Measurements from ENCODE around the gene TMEM181. TPM values are rescaled to one million over a fixed set of nuclear protein-coding genes. Genes with fewer than 3 reads are reported as not detected.
"Not testable (repeated sequence)": the region's sequence is repeated elsewhere in the genome, so short reads cannot be mapped to it uniquely, and the experiment has no call there.

The TMEM181 gene
- total and polyA plus RNA-seq, 2 donors (not counting 1 experiment from before 2014, with no cell fraction given): 2.8 to 9.3 TPM

DNA sequence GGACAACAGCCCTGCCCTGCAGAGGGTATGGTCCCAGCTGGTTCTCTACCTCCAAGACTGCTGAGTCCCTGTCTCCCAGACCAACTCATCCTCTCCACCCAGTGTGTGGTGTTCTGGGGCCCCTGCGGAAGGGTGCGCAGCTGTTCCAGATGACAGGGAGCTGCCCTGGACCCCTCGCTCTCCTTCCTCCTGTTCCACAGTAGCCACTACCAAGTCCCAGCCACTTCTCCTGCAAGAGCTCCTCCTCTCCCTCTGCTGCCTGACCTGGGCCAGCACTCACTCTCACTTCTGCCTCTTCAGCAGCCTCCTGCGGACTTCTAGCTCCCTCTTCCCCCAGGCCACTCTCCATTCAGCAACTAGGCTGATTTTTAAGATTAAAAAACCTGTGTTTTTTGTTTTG, 40.1 kb upstream of the TMEM181 start:
- TF ChIP-seq, protein P1, sequence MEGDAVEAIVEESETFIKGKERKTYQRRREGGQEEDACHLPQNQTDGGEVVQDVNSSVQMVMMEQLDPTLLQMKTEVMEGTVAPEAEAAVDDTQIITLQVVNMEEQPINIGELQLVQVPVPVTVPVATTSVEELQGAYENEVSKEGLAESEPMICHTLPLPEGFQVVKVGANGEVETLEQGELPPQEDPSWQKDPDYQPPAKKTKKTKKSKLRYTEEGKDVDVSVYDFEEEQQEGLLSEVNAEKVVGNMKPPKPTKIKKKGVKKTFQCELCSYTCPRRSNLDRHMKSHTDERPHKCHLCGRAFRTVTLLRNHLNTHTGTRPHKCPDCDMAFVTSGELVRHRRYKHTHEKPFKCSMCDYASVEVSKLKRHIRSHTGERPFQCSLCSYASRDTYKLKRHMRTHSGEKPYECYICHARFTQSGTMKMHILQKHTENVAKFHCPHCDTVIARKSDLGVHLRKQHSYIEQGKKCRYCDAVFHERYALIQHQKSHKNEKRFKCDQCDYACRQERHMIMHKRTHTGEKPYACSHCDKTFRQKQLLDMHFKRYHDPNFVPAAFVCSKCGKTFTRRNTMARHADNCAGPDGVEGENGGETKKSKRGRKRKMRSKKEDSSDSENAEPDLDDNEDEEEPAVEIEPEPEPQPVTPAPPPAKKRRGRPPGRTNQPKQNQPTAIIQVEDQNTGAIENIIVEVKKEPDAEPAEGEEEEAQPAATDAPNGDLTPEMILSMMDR (IDR thresholded peaks at IDR 0.05): no peak
- no peak for TF ChIP-seq EZH2 (IDR thresholded peaks at IDR 0.05; ENCODE audit: borderline replicate concordance, insufficient read depth, low read depth, low read length, poor library complexity, severe bottlenecking)

DNA sequence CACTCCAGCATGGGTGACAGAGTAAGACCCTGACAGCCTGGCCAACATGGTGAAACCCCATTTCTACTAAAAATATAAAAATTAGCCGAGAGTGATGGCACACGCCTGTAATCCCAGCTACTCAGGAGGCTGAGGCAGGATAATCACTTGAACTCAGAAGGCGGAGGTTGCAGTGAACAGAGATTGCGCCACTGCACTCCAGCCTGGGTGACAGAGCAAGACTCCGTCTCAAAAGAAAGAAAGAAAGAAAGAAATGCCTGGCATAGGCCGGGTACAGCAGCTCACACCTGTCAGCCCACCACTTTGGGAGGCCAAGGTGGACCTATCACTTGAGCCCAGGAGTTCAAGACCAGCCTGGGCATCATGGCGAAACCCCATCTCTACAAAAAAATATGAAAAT, 38.9 kb upstream of the TMEM181 start:
- Histone ChIP-seq H3K27me3 (replicated peaks in 1 of 4; ENCODE audit: control extremely low read depth in 1 of 4, control insufficient read depth in 3 of 4, insufficient read depth in 4 of 4, low read length in 3 of 4) (peaks cover 0 to 61% (median 16%) of the 10 kb centered on the region in 4 experiments), H3K4me1 (ENCODE audit: control insufficient read depth in 2 of 2, insufficient read depth in 2 of 2, low read length in 2 of 2) (peaks cover 12 to 19% of the 10 kb centered on the region in 2 donors)
- POLR2A ChIA-PET: not testable (repeated sequence)

More for the DNA sequence above, 40.1 kb upstream of the TMEM181 start:
- Histone ChIP-seq H3K9ac (ENCODE audit: low read length) (no peak overlapping the region), H3K9me3 (ENCODE audit: control extremely low read depth in 1 of 3, control insufficient read depth in 2 of 3, insufficient read depth in 1 of 3, low read length in 2 of 3) (peaks cover 0 to 10% (median 0%) of the 10 kb centered on the region in 3 donors), H3K79me2 (ENCODE audit: control insufficient read depth, insufficient read depth, low read length) (no peaks in the 10 kb centered on the region), H3K36me3 (replicated peaks in 1 of 2; ENCODE audit: control extremely low read depth in 1 of 2, control insufficient read depth in 1 of 2, extremely low read depth in 1 of 2, insufficient read depth in 2 of 2, low read length in 1 of 2) (no peaks in the 10 kb centered on the region), H3K4me1 (ENCODE audit: control insufficient read depth in 2 of 2, insufficient read depth in 2 of 2, low read length in 2 of 2) (peaks cover 12 to 19% of the 10 kb centered on the region in 2 donors), H3K4me2 (replicated peaks; ENCODE audit: low read depth, low read length, poor library complexity, severe bottlenecking) (no peak overlapping the region), H3K27me3 (replicated peaks in 1 of 4; ENCODE audit: control extremely low read depth in 1 of 4, control insufficient read depth in 3 of 4, insufficient read depth in 4 of 4, low read length in 3 of 4) (peaks cover 0 to 49% (median 14%) of the 10 kb centered on the region in 4 experiments), H3K27ac (ENCODE audit: low read length in 2 of 2) (no peak overlapping the region), H3K4me3 (ENCODE audit: control extremely low read depth in 1 of 5, extremely low read depth in 1 of 5, insufficient read depth in 1 of 5, low read depth in 2 of 5, low read length in 4 of 5) (no peak overlapping the region), H4K20me1 (ENCODE audit: control insufficient read depth, insufficient read depth, low read length, poor library complexity, severe bottlenecking) (no peaks in the 10 kb centered on the region), H2AFZ (ENCODE audit: insufficient read depth, low read depth, low read length, poor library complexity, severe bottlenecking) (no peak overlapping the region)
- ATAC-seq (ENCODE audit: low read depth) (no peak), DNase-seq (no peak)
- peaks cover 12% of the 10 kb centered on the region for H3K4me1 Mint-ChIP-seq
- no peaks in the 10 kb centered on the region for H3K9me3 Mint-ChIP-seq (ENCODE audit: insufficient read depth)
- H3K27me3 Mint-ChIP-seq: peaks cover 56% of the 10 kb centered on the region
- H3K27ac Mint-ChIP-seq: no peak overlapping the region
- 95% methylated on average over 3 of the region's 4 CpGs for WGBS (ENCODE audit: insufficient coverage)
- ChIA-PET CTCF (interaction anchor here (0.7 to 1.7 kb wide), 4 partner anchors 275 to 306 kb away, joined by 3 to 12 read pairs (median 4); no protein-coding TSS in a partner anchor), POLR2A (no interaction called here)
- no peak overlapping the region for H3K4me3 Mint-ChIP-seq
- intact Hi-C loops (cut with micrococcal nuclease): no loop called here

More for the DNA sequence above, 38.9 kb upstream of the TMEM181 start:
- intact Hi-C loops (cut with micrococcal nuclease); H3K4me2 ChIP-seq (replicated peaks; ENCODE audit: low read depth, low read length, poor library complexity, severe bottlenecking); H3K9ac ChIP-seq (ENCODE audit: low read length); CTCF ChIA-PET; H3K79me2 ChIP-seq (ENCODE audit: control insufficient read depth, insufficient read depth, low read length); DNase-seq; H3K36me3 ChIP-seq (replicated peaks in 1 of 2; ENCODE audit: control extremely low read depth in 1 of 2, control insufficient read depth in 1 of 2, extremely low read depth in 1 of 2, insufficient read depth in 2 of 2, low read length in 1 of 2); H3K9me3 ChIP-seq (ENCODE audit: control extremely low read depth in 1 of 3, control insufficient read depth in 2 of 3, insufficient read depth in 1 of 3, low read length in 2 of 3); H3K9me3 Mint-ChIP-seq (ENCODE audit: insufficient read depth); H3K4me3 ChIP-seq (ENCODE audit: control extremely low read depth in 1 of 5, extremely low read depth in 1 of 5, insufficient read depth in 1 of 5, low read depth in 2 of 5, low read length in 4 of 5); H3K27ac ChIP-seq (ENCODE audit: low read length in 2 of 2); H3K27ac Mint-ChIP-seq; ATAC-seq (ENCODE audit: low read depth); H3K4me3 Mint-ChIP-seq; H2AFZ ChIP-seq (ENCODE audit: insufficient read depth, low read depth, low read length, poor library complexity, severe bottlenecking); H4K20me1 ChIP-seq (ENCODE audit: control insufficient read depth, insufficient read depth, low read length, poor library complexity, severe bottlenecking): not testable (repeated sequence)
- H3K27me3 Mint-ChIP-seq: peaks cover 68% of the 10 kb centered on the region
- peaks cover 12% of the 10 kb centered on the region for H3K4me1 Mint-ChIP-seq
- WGBS (ENCODE audit: insufficient coverage): 92% methylated on average over 5 of the region's 7 CpGs
